GM21737 (cell line): ENCODE results near the gene BTBD18.
"Not testable (repeated sequence)": the region's sequence is repeated elsewhere in the genome, so short reads cannot be mapped to it uniquely, and the experiment has no call there.

Experiments used
- ATAC-seq: cut with Tn5 transposase; IDR thresholded peaks from one replicate; pipeline ENCODE4 v1.9.1; 2021; ENCODE audit warnings: mild to moderate bottlenecking, moderate library complexity; ENCODE audit not compliant: unreplicated experiment

The BTBD18 gene

GRCh38 chr11:57735619-57736298 lies 15.9 kb downstream of the BTBD18 start:
- no peak for ATAC-seq

DNA sequence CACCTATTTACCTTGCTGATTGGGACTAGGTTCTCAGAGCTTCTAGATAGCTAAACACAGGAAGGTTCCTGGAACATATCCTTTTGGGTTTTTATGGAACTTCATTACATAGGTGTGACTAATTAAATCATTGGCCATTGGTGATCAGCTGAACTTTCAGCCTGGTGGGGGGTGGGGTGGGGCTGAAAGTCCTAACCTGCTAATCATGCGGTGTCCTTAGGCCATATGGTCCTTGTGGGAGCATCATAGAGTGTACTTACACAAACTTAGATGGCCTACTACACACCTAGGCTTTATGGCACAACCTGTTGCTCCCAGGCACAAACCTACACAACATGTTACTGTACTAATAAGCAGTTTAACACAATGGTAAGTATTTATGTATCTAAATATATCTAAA lies 19.0 kb downstream of the BTBD18 start:
- no peak for ATAC-seq

DNA sequence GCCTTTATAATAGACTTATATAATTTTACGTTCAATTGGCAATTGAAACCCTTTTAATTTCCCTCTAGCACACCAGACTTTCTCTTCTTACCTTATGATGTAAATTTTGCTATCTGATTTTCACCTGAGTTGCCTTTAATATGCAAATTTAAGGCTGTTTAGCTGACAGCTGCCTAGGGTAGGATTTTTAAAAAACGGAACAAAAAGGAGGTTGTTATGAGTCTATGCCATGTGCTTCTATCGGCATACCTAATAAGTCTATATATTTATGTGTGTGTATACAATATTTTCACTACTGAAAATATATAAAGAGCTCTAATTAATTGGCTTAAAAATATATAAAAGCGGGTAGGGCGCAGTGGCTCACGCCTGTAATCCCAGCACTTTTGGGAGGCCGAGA lies 22.1 kb downstream of the BTBD18 start:
- ATAC-seq: no peak

DNA sequence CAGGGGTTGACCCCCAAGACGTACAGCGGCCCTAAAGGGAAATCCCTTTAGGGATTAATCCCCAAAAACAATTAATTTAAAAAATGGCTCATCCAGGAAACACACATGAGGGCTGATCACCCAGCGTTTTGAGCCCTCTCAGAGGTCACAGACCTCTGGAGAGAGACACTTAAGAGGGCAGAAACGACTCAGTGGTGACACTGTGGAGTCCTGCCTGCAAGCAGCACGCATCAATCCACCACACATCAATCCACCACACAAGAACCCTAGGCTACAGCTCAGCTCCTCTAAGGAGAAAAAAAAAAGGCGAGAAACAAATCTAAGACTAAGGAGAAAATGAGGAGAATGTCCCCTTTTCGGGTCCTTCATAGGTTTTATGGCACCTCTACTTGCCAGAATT lies 22.8 kb downstream of the BTBD18 start:
- no peak for ATAC-seq

DNA sequence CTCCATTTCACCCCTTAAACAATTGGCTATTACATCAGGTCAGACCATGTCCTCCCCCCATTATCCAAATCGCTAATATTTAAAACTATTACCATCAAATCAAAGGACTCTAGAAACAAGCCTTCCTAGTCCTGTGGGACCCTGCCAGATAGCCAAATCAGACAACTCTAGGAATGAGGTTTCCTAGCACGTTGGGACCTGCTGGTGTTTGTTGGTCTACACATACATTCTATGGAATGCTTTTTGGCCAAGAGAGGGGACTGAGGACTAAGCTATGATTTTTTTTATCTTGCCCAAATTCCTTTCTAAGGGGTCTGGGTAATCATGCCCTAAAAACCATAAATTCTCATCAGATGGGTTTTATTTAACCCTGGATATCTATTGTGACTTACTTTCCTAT lies 24.4 kb downstream of the BTBD18 start:
- no peak for ATAC-seq

DNA sequence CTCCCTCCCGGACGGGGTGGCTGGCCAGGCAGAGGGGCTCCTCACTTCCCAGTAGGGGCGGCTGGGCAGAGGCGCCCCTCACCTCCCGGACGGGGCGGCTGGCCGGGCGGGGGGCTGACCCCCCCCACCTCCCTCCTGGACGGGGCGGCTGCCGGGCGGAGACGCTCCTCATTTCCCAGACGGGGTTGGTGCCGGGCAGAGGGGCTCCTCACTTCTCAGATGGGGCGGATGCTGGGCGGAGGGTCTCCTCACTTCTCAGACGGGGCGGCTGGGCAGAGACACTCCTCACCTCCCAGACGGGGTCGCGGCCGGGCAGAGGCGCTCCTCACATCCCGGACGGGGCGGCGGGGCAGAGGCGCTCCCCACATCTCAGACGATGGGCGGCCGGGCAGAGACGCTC lies 34.9 kb downstream of the BTBD18 start:
- ATAC-seq: not testable (repeated sequence)

GRCh38 chr11:57713835-57714234 lies 37.8 kb downstream of the BTBD18 start:
- no peak for ATAC-seq

DNA sequence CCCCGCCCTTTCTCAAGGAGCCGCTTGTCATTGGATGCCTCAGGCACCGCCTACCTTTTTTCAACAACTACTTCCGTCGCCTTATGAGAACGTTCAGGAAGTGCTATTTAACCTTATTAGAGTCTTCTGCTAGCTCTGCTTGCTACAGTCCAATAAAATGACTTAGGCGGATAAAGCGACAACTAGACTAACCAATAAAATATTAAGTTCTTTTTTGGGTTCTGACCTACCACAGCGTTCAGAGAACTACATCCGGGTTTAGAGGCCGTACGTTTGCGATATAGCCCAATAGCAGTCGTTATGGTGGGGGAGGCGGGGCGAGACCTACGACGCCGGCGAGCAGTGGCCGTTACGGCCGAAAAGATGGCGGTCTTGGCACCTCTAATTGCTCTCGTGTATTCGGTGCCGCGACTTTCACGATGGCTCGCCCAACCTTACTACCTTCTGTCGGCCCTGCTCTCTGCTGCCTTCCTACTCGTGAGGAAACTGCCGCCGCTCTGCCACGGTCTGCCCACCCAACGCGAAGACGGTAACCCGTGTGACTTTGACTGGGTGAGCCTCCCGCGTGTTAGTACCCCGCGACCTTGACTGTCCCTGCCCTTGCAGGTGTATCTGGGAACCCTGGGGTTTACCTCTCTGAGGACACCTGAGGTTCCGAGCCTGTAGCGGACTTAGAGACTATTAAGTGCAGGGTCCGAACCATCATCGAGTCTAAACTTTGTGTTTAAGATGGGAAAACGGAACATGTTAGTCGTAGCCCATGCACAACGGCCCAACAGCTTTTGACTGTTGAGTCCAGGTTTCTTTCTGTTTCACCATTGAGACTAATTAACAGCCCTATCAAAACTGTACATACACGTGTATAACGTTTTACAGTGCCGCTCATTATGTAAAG lies 39.1 kb downstream of the BTBD18 start, which contains the start of gene TMX2:
Gene TMX2 (plus strand): TSS at position 338 of the 895 bp plus-strand sequence. CDS start 26 bp downstream, at position 364.
- ATAC-seq: peak; percentile 95

GRCh38 chr11:57711414-57712255 lies 40.0 kb downstream of the BTBD18 start, which contains the start of gene MED19:
MED19 (minus strand) TSS chr11:57712215; CDS start chr11:57712179, 36 bp downstream.
- peak; percentile 38 for ATAC-seq

DNA sequence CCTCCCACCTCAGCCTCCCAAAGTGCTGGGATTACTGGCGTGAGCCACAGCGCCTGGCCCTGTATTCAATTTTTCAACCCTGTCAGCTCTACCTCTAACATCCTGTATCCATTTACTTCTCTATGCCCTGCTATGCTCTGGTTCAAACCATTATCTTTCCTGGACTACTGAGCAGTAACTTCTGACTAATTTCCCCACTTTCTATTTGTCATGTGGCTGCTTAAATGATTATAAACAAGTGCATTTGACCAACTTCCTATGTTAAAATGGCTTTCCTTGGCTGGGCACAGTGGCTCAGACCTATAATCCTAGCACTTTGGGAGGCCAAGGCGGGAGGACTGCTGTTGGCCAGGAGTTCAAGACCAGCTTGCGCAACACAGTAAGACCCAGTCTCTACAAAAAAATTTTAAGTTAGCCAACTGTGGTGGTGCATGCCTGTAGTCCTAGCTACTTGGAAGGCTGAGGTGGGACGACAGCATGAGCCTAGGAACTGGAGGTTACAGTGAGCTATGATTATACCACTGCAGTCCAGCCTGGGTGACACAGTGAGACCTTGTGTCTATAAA lies 41.7 kb downstream of the BTBD18 start:
- ATAC-seq: no peak

DNA sequence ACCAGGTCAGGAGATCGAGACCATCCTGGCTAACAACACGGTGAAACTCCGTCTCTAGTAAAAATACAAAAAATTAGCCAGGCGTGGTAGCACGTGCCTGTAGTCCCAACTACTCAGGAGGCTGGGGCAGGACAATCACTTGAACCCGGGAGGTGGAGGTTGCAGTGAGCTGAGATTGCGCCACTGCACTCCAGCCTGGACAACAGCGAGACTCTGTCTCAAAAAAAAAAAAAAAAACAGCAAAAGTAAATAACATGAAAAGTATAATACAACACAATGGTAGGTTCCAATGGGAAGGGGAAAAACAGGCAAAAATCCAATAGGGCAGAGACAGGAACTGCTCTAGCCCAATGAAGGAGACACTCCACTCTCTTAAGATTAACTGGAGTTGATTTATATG lies 46.2 kb downstream of the BTBD18 start:
- not testable (repeated sequence) for ATAC-seq

GRCh38 chr11:57704932-57705331 lies 46.7 kb downstream of the BTBD18 start:
- ATAC-seq: no peak

DNA sequence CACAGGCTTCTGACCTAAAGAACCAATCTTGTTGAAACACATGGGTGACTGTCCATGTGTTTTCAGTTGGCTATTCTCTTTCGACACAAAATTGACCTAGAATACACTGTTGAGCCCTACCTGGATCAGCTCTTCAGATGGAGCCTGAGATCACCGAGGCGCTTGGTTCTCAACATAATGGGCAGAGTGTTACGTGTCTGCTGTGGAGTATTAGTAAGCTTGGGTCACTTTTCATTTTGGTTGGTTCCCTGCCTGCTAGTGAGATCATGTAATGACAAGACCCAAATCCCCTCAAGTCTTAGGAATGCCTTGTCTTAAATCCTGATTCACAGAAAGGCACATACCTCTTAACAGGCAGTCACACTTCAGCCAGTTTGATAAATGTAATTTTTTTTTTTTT lies 48.3 kb downstream of the BTBD18 start:
- no peak for ATAC-seq

- no peak for ATAC-seq
Observed at GRCh38 chr11:57700425-57700824, 51.2 kb downstream of the BTBD18 start.

DNA sequence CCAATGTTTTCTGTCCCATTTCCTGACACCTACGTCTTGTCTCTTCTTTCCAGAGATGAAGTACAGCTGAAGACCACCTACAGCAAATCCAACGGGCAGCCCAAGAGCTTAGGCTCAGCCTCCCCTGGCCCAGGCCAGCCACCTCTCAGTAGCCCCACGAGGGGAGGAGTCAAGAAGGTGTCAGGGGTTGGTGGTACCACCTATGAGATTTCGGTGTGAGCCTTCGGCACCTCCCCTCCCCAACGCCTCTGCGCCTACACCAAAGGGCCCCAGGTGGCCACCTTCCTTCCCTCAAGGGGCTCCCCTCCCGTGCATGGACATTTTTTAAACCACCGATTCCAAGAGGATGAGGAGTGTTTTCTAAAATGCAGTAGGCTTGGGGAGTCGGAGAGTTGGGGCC lies 51.8 kb downstream of the BTBD18 start:
- ATAC-seq: no peak

DNA sequence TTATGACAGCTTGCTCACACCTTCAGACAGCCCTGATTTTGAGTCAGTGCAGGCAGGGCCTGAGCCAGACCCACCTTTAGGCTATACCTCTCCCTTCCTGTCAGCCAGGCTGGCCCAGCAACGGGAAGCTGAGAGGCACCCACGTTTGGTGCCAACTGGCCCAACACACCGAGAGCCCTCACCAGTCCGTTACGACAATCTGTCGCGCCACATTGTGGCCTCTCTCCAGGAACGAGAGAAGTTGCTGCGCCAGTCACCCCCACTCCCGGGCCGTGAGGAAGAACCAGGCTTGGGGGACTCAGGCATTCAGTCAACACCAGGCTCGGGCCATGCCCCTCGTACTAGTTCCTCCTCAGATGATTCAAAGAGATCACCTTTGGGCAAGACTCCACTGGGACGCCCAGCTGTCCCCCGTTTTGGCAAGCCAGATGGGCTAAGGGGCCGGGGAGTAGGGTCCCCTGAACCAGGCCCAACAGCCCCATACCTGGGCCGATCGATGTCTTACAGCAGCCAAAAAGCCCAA lies 52.7 kb downstream of the BTBD18 start:
- no peak for ATAC-seq
